IPS DF 4.7 (cell line): ENCODE data around the gene PGAP3.
"Not testable (repeated sequence)": the region's sequence is repeated elsewhere in the genome, so short reads cannot be mapped to it uniquely, and the experiment has no call there.

Source experiments
- DNase-seq: peaks from one replicate; pipeline ENCODE4 v3.0.0-alpha.2; 2013; ENCODE audit warnings: low spot score; ENCODE audit errors: extremely low read depth

The PGAP3 gene

GRCh38 chr17:39687546-39688474 is at the start of gene PGAP3:
Gene PGAP3 (minus strand): TSS chr17:39688057. CDS start chr17:39688014, 43 bp downstream.
- DNase-seq: no peak

DNA sequence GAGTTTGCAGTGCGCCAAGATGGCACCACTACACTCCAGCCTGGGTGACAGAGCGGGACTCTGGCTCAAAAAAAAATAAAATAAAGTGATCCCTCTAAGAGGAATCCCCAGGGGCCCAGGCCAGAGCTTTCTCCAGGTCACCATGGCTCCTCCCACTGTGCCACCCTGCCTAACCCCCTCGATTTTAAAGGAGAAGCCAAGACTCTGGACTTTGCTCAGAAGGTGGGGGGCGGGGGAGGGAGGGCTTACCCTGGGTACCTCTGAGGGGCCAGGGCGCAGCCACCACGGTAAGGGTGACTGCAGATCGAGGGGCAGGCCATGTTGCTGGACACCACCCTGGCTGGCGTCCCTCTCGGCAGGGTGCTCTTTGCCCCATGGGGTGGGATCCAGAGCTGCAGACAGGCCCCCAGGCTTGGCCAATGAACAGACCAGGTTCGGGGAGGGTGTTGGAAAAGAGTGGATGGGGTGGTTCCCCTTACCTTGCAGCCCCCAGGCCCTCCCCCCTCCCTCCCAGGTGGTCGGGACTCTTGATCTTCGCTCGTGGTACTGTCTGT is 49.4 kb upstream of the PGAP3 start:
- no peak for DNase-seq

- no peak for DNase-seq
These were observed 48.7 kb upstream of the PGAP3 start for GRCh38 chr17:39736319-39737165.

DNA sequence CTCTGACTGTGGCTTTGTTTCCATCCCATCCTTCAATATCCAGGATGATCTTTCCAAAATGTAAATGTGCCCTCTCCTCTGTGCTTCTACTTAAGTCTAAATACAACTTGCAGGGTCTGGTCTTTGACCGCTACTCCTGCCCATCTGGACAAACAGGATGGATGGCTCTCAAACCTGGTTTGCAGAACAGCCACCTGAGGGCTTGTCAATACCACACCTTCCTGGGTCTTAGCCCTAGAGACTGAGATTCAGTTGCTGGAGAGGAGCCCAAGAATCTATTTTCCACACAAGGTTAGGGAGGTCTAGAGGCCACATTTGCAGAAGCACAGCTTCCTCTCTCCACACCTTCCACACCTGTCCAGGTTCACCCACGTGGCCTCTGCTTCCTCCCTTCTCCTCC is 48.0 kb upstream of the PGAP3 start:
- no peak for DNase-seq

- no peak for DNase-seq
These were observed 44.7 kb upstream of the PGAP3 start for GRCh38 chr17:39732586-39732985.

DNA sequence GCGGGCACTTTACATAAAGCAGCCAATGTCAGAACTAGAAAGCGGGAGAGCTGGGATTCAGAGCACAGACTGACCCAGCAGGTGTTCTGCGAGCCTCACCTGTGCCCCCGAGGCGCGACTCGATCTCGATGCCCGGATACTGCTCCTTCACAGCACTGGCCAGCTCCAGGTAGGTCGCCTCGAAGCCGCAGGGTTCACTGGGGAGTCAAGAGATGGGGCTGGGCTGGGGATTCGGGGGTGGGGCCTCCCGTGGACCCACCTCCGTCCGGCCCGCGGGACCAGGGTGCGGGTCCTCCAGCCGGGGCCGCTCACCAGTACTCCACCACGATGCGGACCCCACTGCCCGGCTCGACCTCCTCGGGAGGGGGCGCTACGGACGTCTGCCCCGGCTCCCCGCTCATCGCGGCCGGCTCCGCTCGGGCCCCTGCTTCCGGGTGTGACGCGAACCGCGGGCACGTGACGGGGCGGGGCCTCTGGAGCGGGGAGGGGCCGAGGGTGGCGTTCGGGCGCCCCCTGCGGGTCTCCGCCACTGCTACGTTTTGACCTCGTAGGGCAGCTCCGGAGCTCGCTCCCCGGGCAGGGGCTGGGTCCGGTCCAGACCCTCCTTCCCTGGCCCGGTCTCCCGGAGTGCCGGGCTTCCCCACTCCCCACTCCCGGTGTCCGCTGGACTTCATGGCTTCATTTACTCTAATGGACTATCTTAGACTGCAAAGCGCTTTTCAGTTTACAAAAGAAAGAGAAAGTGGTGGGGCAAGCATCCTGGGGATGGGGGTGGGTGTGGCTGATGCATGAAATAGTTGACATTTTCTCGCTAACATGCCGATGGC is 42.5 kb upstream of the PGAP3 start, which contains the start of gene MIEN1:
Gene MIEN1, minus strand, starts transcription at position 438 of the 827 bp plus-strand sequence. Its CDS starts 37 bp downstream, at position 401.
- DNase-seq: no peak

GRCh38 chr17:39729280-39729851 is 41.5 kb upstream of the PGAP3 start:
- DNase-seq: no peak

DNA sequence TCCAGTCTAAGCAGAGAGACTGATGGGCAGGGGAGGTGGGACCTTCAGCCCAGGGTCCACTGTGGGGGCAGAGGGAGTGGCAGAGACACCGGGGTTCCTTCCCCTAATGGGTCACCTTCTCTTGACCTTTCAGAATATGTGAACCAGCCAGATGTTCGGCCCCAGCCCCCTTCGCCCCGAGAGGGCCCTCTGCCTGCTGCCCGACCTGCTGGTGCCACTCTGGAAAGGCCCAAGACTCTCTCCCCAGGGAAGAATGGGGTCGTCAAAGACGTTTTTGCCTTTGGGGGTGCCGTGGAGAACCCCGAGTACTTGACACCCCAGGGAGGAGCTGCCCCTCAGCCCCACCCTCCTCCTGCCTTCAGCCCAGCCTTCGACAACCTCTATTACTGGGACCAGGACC is 39.7 kb upstream of the PGAP3 start:
- DNase-seq: no peak

GRCh38 chr17:39726617-39727016 is 38.8 kb upstream of the PGAP3 start:
- no peak for DNase-seq

GRCh38 chr17:39725923-39726322 is 38.1 kb upstream of the PGAP3 start:
- not testable (repeated sequence) for DNase-seq

GRCh38 chr17:39724731-39725130 is 36.9 kb upstream of the PGAP3 start:
- no peak for DNase-seq

GRCh38 chr17:39722965-39723848 is 35.4 kb upstream of the PGAP3 start:
- DNase-seq: no peak

DNA sequence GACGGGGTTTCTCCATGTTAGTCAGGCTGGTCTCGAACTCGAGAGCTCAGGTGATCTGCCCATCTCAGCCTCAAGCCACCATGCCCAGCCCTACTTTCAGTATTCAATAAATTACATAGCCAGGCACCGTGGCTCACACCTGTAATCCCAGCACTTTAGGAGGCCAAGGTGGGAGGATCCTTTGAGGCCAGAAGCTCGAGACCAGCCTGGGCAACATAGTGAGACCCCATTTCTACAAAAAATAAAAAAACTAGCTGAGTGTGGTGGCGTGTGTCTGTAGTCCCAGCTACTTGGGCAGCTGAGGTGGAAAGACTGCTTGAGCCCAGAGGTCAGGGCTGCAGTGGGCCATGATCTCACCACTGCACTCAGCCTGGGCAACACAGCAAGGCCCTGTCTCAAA is 34.2 kb upstream of the PGAP3 start:
- DNase-seq: no peak

GRCh38 chr17:39719563-39720355 is 31.9 kb upstream of the PGAP3 start:
- DNase-seq: no peak

GRCh38 chr17:39717660-39718059 is 29.8 kb upstream of the PGAP3 start:
- DNase-seq: no peak

DNA sequence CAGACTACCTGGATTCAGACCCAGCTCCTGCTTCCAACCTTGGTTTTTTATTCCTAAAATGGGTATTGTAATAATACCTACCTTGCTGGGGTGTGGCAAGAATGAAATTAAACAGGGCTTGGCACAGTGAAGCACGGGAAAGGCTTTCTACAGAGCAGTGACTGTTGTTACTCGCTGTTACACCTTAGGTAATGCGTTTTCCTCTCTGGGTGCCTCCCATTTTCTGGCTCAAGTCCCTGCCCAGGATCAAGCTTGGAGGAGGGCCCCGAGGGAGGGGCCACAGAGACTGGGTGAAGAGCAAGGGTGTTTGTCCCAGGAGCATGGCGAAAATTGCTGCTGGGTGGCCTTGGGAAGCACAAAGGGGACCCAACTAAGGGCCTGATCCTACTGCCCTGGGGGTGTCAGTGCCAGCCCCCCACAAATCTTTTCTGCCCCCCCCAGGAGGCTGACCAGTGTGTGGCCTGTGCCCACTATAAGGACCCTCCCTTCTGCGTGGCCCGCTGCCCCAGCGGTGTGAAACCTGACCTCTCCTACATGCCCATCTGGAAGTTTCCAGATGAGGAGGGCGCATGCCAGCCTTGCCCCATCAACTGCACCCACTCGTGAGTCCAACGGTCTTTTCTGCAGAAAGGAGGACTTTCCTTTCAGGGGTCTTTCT is 29.2 kb upstream of the PGAP3 start:
- no peak for DNase-seq

DNA sequence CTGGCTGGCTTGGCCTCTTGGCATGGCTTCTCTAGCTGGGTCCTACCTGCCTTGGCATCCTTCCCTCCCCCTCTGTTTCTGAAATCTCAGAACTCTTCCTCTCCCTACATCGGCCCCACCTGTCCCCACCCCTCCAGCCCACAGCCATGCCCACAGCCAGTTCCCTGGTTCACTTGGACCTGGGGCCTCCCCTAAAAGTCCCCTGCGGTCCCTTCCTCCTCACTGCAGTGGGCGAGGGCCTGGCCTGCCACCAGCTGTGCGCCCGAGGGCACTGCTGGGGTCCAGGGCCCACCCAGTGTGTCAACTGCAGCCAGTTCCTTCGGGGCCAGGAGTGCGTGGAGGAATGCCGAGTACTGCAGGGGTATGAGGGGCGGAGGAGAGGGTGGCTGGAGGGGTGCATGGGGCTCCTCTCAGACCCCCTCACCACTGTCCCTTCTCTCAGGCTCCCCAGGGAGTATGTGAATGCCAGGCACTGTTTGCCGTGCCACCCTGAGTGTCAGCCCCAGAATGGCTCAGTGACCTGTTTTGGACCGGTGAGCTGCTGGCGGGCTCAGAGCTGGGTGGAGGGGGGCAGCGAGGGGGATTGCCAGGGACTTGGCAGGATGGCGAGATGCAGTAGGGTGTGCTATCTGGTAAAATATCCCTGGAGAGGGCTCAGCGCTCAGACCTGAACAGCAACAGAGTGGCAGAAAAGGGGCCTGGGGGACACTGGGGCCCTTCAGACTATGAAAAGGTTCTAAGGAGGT is 28.4 kb upstream of the PGAP3 start:
- DNase-seq: no peak
